Fibroblast of skin of back (primary cell): Measurements from ENCODE around the gene SEC24C.

Source experiments
- DNase-seq: peaks from one replicate; pipeline ENCODE4 v3.0.0-alpha.2; 2013

Gene SEC24C

DNA sequence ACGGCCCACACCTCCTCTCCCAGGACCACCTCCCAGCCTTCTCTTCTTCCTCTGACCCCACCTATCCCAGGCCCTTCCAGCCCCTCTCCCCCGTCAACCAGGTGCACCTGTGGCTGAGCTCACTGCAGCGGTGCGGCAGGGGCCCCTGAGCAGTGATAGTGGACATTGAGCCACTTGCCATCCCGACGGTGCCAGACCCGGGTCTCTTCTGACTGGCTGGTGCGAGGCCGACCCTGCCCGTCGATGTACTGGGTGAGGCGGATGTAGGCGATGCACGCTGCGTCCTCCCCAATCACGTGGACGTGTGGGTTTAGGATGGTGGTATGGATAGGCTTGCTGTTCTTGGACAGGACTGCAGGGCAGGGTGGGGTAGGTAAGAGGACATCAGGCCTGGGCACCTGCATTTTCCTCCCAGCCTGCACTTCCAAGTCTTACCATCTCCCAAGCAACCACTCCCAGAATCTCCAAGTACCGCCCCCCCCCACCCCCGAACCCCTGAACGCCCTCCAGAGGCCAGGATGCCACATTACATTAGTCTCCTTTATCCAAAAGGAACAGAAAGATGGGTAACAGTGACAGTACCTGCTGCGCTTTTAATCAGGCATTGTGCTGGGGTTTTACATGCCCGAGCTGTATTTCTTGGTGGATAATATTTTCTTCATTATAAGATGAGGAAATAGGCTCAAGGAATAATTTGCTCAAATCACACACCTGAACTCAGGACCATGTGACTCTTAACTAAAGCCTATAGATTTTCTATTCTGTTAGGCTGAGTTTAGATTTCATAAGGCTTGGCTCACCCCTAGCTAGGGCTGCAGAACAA lies 70.9 kb downstream of the SEC24C start:
- DNase-seq: peak; percentile 14

DNA sequence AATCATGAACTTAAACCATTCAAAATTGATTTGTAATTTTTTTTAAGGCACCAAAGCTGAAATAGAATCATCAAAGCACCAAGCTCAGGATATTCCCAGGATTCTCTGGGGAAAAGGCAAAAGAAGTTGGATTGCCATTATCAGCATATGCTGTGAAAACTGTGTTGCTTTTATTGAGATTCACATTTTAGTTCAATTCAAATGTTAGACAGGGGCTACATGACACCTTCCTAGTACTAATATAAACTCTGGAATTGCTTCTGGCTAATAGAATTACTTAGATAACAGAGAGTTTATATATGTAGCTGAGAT lies 71.5 kb downstream of the SEC24C start:
- DNase-seq: no peak

DNA sequence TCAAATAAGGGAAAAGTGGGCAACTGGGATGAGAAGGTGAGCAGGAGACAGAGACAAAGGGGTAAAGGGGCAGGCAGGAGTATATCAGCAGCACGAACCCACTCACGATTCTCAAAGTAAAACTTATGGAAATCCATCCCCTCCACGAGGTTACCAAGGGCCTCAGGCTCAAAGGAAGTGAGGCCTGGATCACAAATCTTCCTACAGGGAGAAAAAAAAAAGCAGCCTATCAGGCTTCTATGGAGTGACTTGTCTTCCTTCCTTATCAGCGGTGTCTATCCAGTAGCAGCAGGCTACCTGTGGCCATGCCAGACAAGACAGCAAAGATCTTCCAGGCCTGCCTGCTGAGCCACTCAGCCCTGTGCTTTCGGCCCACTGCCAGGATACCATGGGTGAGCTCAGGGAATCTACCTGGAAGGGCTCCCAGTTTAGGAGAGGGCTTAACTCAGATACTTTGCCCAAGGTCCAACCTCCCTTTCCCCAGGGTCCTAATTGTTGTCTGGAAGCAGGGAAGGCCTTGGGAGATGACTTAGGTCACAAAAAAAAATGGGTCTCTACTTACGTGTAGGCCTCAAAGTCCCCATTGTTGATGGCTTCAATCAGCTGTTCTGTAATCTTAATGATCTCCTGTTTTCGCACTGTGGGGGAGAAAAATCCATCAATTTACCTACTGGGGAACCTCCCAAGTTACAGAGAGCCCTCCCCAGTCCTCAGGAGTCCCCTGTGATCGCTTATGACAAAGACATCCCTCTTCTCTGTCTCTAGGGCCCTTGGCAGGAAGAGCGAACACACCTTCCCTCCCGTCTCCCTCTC lies 73.0 kb downstream of the SEC24C start:
- no peak for DNase-seq

DNA sequence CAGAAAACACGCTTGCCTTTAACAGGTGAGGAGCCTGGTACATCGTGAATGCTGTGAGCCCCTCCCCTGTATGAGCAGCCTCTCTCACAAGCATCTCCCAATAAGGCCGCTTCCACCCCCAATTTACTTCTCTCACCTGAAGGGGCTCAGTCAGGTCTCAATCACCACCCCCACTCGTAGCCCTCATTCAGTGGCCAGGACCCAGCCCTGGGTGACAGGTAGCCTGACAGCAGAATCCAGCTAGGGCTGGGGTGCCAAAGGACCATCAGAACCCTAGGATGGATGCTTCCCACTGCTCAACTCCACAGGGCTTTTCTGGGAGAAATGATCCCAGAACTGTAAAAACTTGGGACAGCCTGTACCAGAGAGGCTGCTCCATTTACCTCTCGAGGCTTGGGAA lies 73.7 kb downstream of the SEC24C start:
- DNase-seq: no peak

DNA sequence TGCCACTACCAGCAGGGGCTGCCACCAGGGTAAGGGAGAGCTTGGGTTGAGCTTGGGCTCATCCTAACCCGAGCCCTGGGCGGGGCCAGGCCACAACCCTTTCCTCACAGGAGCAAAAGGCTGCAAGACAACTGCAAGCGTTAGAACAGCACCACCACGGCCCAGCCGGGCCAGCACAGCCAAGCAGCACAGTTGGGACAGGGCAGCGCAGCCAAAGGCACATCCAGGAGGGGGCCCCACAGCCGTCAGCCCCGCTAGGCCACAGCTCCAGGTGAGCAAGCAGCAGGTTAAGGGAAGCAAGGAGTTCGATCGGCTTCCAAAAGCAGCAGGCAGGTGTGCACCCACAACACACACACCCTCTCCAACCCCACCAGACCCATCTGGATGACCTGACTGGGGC lies 74.2 kb downstream of the SEC24C start:
- no peak for DNase-seq

DNA sequence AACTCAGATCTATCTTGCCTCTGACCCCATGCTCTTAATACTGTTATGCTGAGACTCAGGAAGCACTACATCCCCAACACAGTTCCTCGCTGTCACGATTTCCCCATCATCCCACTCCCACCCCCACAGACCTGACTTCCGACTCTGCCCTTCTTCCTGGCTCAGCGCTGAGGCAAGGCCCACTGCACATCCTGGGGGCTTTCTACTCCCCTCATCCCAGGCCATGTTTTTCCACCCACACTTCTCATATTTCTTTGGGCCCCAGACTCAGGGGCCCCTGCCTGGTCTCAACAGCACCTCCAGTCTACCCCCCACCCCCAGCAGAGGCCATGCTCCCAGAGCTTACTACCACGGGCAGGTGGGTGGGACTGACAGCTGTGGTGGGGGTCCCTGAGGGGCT lies 74.9 kb downstream of the SEC24C start:
- no peak for DNase-seq

DNA sequence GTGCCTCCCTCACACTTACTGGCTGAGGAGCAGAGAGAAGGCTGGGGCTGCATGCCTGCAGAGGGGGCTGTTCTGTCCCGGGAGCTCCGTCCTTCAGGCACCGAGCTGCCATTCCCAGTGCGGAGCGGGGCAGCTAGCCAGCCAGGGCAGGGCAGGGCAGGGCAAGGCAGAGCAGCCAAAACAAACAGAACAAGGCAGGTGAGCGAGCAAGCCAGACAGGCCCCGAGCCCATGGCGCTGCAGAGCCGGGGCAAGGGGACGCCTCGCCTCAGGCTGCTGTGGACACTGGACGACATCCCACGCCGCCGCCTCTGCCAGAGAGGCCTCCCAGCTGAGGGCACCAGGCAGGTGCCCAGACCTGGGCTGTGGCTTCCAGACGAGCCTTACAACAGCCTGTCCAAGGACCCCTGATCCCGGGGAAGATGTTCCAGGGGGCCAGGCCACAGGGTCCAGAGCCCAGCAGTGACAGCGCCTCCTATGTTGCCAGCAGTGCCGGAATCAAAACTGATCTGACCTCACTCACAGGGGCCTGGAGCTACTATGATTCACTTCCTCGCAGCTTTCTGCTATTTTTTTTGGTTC lies 75.4 kb downstream of the SEC24C start:
- no peak for DNase-seq
